DMS114 treated with DMSO at 0.1 percent for 48 hours (cell line): Measurements from ENCODE around the gene DIP2B.

Source experiments
- DNase-seq: peaks from one replicate; lab custom pipeline; 2025; ENCODE audit not compliant: unreplicated experiment; lab: John Stamatoyannopoulos, UW

Gene DIP2B

DNA sequence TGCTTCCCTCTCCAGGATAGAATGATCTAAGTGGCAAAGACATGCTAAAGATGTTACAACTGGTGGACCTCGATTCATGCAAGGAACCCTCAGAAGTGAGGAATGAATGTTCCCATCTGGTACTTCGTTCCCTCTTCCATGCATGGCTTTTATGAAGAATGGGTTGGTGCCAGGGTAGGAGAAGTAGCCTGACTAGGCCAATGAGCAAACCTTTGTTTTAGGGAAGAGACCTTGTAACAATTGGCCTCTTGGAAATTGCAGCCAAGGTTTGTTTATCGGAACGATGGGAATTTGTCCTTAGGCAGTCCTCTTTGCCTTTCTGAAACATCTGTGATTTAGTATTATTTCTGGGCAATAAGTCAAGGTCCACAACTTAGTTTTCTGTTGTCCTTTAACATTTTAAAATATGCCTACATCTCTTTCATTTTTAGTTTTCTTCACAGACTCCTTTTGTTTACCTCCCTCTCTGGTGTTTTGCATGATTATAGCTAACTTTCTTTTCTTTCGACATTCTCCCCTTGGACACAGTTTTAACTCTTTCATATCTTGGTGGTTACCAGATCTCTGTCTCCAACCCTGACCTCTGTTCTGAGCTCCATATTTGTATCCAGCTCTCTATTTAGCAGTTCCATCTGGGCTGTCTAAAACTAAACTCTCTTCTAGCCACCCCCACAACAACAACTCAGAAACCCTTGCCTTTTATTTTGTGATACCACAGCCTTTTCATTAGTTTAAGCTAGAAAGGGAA, 70.0 kb downstream of the DIP2B start:
- no peak for DNase-seq

- no peak for DNase-seq
These were observed 75.0 kb downstream of the DIP2B start for GRCh38 chr12:50579757-50580267.

- no peak for DNase-seq
These were observed 75.7 kb downstream of the DIP2B start for GRCh38 chr12:50580436-50580835.

DNA sequence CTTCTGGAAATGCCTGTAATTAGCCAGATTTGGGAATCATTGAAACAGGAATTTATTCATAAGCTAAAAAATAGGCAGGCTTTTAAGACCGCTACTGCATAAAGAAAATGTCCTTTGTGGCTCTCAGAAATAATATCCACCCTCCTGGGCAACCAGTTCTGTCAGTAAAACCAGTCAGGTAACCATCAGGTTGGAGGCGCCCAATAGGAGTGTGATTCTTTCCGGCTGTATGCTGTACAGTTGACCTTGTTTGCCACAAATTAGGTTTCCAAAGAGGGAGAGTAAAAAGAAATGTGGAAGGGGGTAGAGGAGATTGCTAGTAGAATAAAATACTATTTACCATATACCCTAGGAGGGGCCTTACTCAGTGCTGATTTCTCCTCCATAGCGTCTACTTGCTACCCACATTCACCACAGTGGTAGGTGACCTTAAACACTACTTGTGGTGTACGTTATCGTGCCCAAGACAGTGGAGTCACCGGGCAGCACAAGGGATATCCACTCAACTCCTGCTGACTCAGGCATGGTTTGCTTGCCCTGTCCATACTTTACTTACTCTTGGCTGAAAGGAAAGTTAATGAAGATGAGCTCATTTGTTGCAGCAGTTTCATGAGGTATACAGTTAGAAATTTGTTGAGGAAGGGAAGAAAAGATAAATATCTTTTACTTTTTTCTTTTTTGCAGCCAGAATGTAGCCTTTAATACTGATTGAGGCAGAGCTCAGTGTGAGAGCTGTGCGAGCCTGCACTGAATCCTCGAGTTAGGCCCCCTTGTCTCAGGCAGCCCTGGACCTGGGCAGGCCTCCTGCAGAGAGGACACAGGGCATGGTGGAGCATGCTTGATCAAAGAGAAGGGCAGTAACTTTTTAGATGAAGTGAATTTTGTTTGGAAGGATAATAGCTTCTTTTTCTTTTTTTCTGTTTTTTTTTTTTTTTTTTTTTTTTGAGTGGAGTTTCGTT, 76.7 kb downstream of the DIP2B start:
- no peak for DNase-seq

DNA sequence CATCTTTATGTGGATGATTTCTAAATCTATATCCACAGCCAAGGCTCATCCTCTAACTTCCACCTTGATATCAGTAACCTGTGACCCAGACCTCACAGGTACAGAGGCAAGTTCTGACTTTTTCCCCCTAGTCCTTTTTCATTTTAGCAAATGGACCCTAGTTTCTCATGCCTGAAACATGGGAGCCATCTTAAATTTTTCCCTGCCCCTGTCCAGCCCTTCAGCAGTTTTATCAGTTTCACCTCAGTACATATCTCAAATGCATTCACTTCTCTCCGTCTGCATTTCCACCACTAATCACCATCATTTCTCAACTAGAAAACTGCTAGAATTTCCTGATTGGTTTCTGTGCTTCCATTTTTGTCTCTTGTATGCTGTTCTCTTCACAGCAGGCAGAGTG, 79.3 kb downstream of the DIP2B start:
- no peak for DNase-seq

DNA sequence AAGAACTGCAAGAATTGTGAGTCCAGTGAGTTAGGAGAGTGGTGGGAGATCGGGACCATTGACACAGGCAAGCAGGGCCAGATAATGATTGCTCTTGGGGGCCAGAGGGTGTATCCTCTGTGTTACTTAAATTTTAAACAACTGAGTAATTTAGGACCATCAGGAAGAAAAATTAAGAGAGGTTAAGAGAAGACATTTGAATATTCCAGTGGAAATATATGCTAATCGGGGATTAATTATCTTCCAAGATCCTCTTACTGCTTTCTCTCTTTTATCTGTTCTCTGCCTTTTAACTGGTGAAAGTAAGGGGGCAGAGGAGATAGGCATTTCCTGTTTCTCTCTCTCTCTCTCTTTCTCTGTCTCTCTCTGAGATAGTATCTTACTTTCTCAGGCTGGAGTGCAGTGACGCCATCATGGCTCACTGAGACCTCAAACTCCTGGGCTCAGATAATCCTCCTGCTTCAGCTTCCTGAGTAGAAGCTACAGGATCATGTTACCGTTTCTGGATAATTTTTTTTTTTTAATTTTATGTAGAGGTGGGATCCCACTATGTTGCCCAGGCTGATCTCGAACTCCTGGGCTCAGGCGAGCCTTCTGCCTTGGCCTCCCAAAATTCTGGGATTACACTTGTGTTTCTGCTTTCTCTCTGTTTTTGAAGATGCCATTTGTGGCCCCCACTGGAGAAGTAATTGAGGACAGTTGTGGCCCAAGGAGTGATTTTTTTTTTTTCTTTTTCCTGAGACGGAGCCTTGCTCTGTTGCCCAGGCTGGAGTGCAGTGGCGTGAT, 85.1 kb downstream of the DIP2B start:
- no peak for DNase-seq

GRCh38 chr12:50590869-50591268, 86.1 kb downstream of the DIP2B start:
- no peak for DNase-seq

- DNase-seq, result no peak
These were observed 90.9 kb downstream of the DIP2B start for GRCh38 chr12:50595667-50596066.

GRCh38 chr12:50597200-50598195, 92.7 kb downstream of the DIP2B start:
- DNase-seq, result no peak

- DNase-seq, result no peak
These were observed 93.6 kb downstream of the DIP2B start for GRCh38 chr12:50598321-50598862.

- DNase-seq, result no peak
These were observed 94.7 kb downstream of the DIP2B start for GRCh38 chr12:50599366-50600095.

GRCh38 chr12:50600364-50600763, 95.6 kb downstream of the DIP2B start:
- no peak for DNase-seq

GRCh38 chr12:50603817-50604639, 99.2 kb downstream of the DIP2B start:
- DNase-seq, result no peak

DNA sequence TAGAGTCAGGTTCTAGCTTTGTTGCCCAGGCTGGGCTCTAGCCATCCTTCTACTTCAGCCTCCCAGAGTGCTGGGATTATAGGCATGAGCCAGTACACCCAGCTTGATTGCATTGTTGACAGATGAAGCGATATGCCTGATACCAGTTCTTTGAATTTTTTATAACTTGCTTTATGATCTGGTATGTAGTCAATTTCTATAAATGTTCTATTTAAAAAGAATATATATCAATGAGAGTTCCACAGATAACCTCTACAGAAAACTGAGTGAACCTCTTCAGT, 99.8 kb downstream of the DIP2B start:
- DNase-seq, result no peak

GRCh38 chr12:50606675-50607375, 102.0 kb downstream of the DIP2B start:
- no peak for DNase-seq

DNA sequence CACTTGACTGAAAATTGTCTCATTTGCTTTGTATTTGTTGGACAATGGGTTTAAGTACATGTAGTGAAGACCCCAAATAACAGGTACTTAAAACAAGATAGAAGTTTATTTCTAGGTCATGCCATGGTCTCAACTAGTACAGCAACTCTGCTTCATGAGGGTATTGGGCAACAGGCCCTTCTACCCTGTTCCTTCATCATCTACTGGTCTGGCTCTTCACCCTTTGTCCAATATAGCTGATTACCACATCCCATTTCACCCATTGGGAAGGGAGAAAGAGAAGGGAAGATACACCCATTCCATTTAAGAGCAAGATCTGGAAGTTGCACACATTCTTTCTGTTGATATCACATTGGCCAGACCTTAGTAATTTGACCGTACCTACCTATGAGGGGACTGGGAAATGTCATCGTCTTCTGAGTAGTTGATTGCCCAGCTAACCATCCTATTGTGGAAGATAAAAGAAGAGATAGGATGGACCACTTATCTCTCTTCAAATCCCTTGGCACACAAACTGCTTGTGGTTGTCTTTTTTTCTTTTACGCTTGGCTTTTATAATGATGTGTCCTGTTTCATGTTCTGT, 104.6 kb downstream of the DIP2B start:
- no peak for DNase-seq

DNA sequence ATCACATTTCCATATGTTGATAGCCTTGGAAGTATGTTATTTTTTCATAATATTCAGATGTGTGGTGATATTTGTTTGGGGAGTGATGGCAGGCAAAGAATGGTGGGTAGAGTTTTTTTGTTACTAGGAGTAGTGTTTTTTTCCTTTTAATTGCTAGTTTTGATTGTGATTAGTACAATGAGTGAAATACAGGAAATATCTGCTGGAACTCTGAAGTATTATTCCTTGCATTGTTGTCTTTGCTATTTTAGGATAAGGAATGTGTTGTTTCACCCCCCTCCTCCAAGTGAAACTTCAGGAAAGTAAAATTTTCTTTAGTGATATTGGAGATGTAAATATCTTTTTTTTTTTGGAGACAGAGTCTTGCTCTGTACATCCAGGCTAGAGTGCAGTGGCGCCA, 105.4 kb downstream of the DIP2B start:
- no peak for DNase-seq
